ENCODE measurements around the gene CCDC88A.
"Not testable (repeated sequence)": the region's sequence is repeated elsewhere in the genome, so short reads cannot be mapped to it uniquely, and the experiment has no call there.

The CCDC88A gene

GRCh38 chr2:55330541-55331297 lies 88.9 kb downstream of the CCDC88A start:
- no peak overlapping the region for H3K4me3 Mint-ChIP-seq
- no peak overlapping the region for H3K27ac Mint-ChIP-seq
- H3K4me1 Mint-ChIP-seq: no peaks in the 10 kb centered on the region
- H3K27me3 Mint-ChIP-seq: no peaks in the 10 kb centered on the region
- DNase-seq (no peak), ATAC-seq (no peak)
- peaks cover 6% of the 10 kb centered on the region for H3K36me3 Mint-ChIP-seq (ENCODE audit: low read depth)
- H3K9me3 Mint-ChIP-seq: no peaks in the 10 kb centered on the region

- DNase-seq: no peak
- ATAC-seq: no peak
- Mint-ChIP-seq H3K36me3 (ENCODE audit: low read depth) (peaks cover 6% of the 10 kb centered on the region), H3K9me3 (no peaks in the 10 kb centered on the region), H3K4me3 (no peak overlapping the region), H3K27ac (no peak overlapping the region), H3K27me3 (no peaks in the 10 kb centered on the region), H3K4me1 (no peaks in the 10 kb centered on the region)
Observed at GRCh38 chr2:55327470-55328230, 92.0 kb downstream of the CCDC88A start.

GRCh38 chr2:55314985-55315384 lies 104.7 kb downstream of the CCDC88A start:
- Mint-ChIP-seq H3K4me1 (peaks cover 22% of the 10 kb centered on the region), H3K27ac (no peak overlapping the region)
- no peak for DNase-seq

GRCh38 chr2:55311444-55311870 lies 108.2 kb downstream of the CCDC88A start:
- Mint-ChIP-seq H3K9me3 (no peaks in the 10 kb centered on the region), H3K36me3 (ENCODE audit: low read depth) (peaks cover 4% of the 10 kb centered on the region), H3K27me3 (no peaks in the 10 kb centered on the region), H3K27ac (peak overlapping the region; percentile 67), H3K4me3 (no peak overlapping the region), H3K4me1 (peaks cover 24% of the 10 kb centered on the region)
- ATAC-seq (peak; percentile 96), DNase-seq (no peak)

More at GRCh38 chr2:55314985-55315384, 104.7 kb downstream of the CCDC88A start:
- no peaks in the 10 kb centered on the region for H3K9me3 Mint-ChIP-seq
- no peaks in the 10 kb centered on the region for H3K36me3 Mint-ChIP-seq (ENCODE audit: low read depth)
- ATAC-seq: no peak
- H3K27me3 Mint-ChIP-seq: no peaks in the 10 kb centered on the region
- H3K4me3 Mint-ChIP-seq: no peak overlapping the region

GRCh38 chr2:55309446-55309845 lies 110.2 kb downstream of the CCDC88A start:
- Mint-ChIP-seq H3K9me3 (no peaks in the 10 kb centered on the region), H3K4me3 (no peak overlapping the region)

GRCh38 chr2:55302241-55302640 lies 117.4 kb downstream of the CCDC88A start:
- ATAC-seq: peak; percentile 90
- no peak overlapping the region for H3K27ac Mint-ChIP-seq
- no peak for DNase-seq
- H3K9me3 Mint-ChIP-seq: no peaks in the 10 kb centered on the region
- H3K36me3 Mint-ChIP-seq (ENCODE audit: low read depth): peaks cover 4% of the 10 kb centered on the region
- no peaks in the 10 kb centered on the region for H3K27me3 Mint-ChIP-seq
- peaks cover 30% of the 10 kb centered on the region for H3K4me1 Mint-ChIP-seq
- H3K4me3 Mint-ChIP-seq: no peak overlapping the region

More at GRCh38 chr2:55309446-55309845, 110.2 kb downstream of the CCDC88A start:
- peaks cover 24% of the 10 kb centered on the region for H3K4me1 Mint-ChIP-seq
- no peaks in the 10 kb centered on the region for H3K27me3 Mint-ChIP-seq
- ATAC-seq (no peak), DNase-seq (no peak)
- H3K27ac Mint-ChIP-seq: no peak overlapping the region
- H3K36me3 Mint-ChIP-seq (ENCODE audit: low read depth): peaks cover 4% of the 10 kb centered on the region

- ATAC-seq: no peak
- H3K4me3 Mint-ChIP-seq: no peak overlapping the region
- H3K9me3 Mint-ChIP-seq: no peaks in the 10 kb centered on the region
- peaks cover 4% of the 10 kb centered on the region for H3K36me3 Mint-ChIP-seq (ENCODE audit: low read depth)
- no peaks in the 10 kb centered on the region for H3K27me3 Mint-ChIP-seq
- peaks cover 30% of the 10 kb centered on the region for H3K4me1 Mint-ChIP-seq
- no peak overlapping the region for H3K27ac Mint-ChIP-seq
- no peak for DNase-seq
Observed at GRCh38 chr2:55301277-55301676, 118.4 kb downstream of the CCDC88A start.

GRCh38 chr2:55296393-55296792 lies 123.3 kb downstream of the CCDC88A start:
- ATAC-seq: no peak
- H3K27ac Mint-ChIP-seq: no peak overlapping the region
- H3K4me1 Mint-ChIP-seq: peaks cover 27% of the 10 kb centered on the region
- H3K36me3 Mint-ChIP-seq (ENCODE audit: low read depth): peaks cover under 1% of the 10 kb centered on the region
- no peaks in the 10 kb centered on the region for H3K9me3 Mint-ChIP-seq
- no peaks in the 10 kb centered on the region for H3K27me3 Mint-ChIP-seq
- H3K4me3 Mint-ChIP-seq: no peak overlapping the region
- no peak for DNase-seq

GRCh38 chr2:55283083-55283482 lies 136.6 kb downstream of the CCDC88A start:
- H3K9me3 Mint-ChIP-seq: no peaks in the 10 kb centered on the region
- H3K4me3 Mint-ChIP-seq: peak overlapping the region; percentile 80
- peak overlapping the region; percentile 53 for H3K27ac Mint-ChIP-seq
- peaks cover 2% of the 10 kb centered on the region for H3K27me3 Mint-ChIP-seq
- H3K36me3 Mint-ChIP-seq (ENCODE audit: low read depth): peaks cover 2% of the 10 kb centered on the region
- DNase-seq (no peak), ATAC-seq (no peak)
- H3K4me1 Mint-ChIP-seq: peaks cover 32% of the 10 kb centered on the region

GRCh38 chr2:55282110-55282917 lies 137.3 kb downstream of the CCDC88A start:
- DNase-seq (peak; percentile 89), ATAC-seq (peak; percentile 100)
- peak overlapping the region; percentile 87 for H3K27ac Mint-ChIP-seq
- peaks cover 2% of the 10 kb centered on the region for H3K27me3 Mint-ChIP-seq
- peaks cover 2% of the 10 kb centered on the region for H3K36me3 Mint-ChIP-seq (ENCODE audit: low read depth)
- H3K4me3 Mint-ChIP-seq: peak overlapping the region; percentile 80
- no peaks in the 10 kb centered on the region for H3K9me3 Mint-ChIP-seq
- peaks cover 32% of the 10 kb centered on the region for H3K4me1 Mint-ChIP-seq

GRCh38 chr2:55280851-55281546 lies 138.7 kb downstream of the CCDC88A start:
- Mint-ChIP-seq H3K27ac (peak overlapping the region; percentile 42), H3K4me1 (peaks cover 29% of the 10 kb centered on the region), H3K4me3 (peak overlapping the region; percentile 80)
- not testable (repeated sequence) for H3K36me3 Mint-ChIP-seq (ENCODE audit: low read depth); DNase-seq; H3K9me3 Mint-ChIP-seq; ATAC-seq; H3K27me3 Mint-ChIP-seq

- H3K4me1 Mint-ChIP-seq: peaks cover 29% of the 10 kb centered on the region
- H3K9me3 Mint-ChIP-seq; DNase-seq; ATAC-seq; H3K27ac Mint-ChIP-seq; H3K36me3 Mint-ChIP-seq (ENCODE audit: low read depth); H3K4me3 Mint-ChIP-seq; H3K27me3 Mint-ChIP-seq: not testable (repeated sequence)
Observed at GRCh38 chr2:55279859-55280424, 139.7 kb downstream of the CCDC88A start.

GRCh38 chr2:55279214-55279835 lies 140.3 kb downstream of the CCDC88A start:
- not testable (repeated sequence) for ATAC-seq; H3K27me3 Mint-ChIP-seq; H3K36me3 Mint-ChIP-seq (ENCODE audit: low read depth); H3K9me3 Mint-ChIP-seq; DNase-seq; H3K27ac Mint-ChIP-seq; H3K4me3 Mint-ChIP-seq
- peaks cover 29% of the 10 kb centered on the region for H3K4me1 Mint-ChIP-seq
